NCI-H146 (cell line): ENCODE data around the gene HRH1.
A peak's percentile ranks its signal among the peaks of the same experiment; 100 is the strongest.
"Not testable (repeated sequence)": the region's sequence is repeated elsewhere in the genome, so short reads cannot be mapped to it uniquely, and the experiment has no call there.

Experiments used
- DNase-seq: peaks from one replicate; lab custom pipeline; 2025; lab: John Stamatoyannopoulos, UW

The HRH1 gene

DNA sequence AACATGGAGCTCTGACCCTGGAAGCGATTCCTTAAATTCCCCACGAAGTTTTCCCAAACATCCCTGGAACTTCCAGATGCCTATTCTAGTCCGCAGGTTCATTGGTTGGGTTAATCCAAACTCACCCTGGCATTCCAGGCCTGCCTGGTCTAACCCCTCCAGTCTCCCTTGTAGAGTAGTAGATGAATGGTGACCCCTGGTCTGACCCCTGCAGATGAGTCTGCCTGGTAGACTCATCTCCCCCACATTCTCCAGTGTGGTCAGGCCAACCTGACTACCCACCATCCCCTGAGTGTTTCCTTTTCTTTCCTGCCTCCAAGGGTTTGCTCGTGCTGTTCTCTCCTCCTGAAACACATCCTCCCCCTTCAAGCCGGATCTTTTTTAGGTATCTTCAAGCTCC lies 10.8 kb upstream of the HRH1 start:
- DNase-seq: no peak

DNA sequence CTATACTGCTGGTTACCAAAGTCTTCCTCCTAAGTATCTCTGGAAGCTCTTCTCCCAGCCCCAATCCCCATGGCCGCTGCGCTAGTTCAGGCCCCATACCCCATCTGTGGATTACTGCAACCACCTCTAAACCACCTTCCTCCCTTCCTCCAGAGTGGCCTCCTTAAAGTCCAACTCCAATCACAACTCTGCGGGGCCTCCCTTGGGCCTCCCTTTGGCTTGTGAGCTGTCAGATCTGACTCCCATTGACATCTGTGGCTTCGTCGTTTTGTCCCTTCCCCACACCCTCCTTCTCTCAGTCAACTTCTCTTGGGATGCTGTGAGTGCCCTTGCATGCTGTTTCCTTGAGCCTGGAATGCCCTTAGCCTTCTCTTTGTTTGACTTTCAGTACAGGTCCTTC lies 9.3 kb upstream of the HRH1 start:
- DNase-seq: no peak

DNA sequence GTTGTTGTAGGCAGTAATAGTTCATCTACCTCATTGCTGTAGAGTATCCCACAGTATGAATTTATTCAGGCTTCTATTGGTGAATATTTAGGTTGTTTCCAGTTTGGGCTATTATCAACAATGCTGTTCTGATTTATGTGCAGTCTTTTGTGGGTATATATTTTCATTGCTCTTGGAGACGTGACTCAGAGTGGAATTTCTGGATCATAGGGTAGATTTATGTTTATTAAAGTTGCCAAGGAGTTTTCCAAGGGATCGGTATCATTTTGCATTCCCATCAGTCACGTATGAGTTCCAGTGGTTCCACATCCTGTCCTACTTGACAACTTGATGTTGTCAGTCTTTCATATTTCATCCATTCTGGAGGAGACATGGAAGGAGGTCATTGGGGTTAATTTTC lies 8.4 kb upstream of the HRH1 start:
- no peak for DNase-seq

DNA sequence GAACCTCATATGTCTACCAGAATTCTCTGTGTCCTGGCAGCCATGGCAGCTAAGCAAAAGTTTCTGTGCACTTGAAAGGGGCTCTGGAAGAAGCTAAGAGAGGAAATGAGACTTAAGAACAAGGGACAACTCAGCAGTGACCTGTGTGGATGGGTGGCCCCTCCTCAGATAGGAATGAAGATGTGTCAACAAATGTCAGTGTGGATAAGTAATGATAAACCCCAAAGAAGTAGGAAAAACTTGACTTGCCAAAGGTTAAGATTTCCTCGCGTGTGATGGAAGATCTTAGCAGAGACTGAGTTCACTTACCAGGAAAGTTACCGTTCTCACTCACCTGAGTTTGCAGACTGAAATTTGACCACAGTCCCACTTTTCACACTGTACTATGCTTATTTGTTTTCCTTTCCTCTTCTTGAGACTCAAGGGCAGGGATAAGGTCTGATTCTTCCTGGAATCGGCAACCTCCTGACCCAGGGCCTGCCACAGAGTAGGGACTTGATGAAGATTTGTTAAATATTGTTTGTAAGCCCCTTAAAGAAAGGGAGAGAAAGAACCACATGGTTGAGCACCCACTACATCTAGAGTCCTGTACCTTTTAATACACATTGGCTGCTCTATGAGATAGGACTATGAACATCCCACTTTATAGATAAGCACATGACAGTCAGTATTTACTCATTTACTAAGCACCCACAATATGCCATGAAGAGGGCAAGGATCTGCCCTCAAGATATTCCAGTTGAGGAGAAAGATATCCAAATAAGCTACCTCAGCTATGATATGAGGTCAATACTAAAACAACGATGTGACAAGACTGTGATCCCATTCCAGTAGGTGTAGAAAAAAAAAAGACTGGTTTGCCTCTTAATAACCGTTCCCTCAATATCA lies 7.3 kb upstream of the HRH1 start:
- no peak for DNase-seq

DNA sequence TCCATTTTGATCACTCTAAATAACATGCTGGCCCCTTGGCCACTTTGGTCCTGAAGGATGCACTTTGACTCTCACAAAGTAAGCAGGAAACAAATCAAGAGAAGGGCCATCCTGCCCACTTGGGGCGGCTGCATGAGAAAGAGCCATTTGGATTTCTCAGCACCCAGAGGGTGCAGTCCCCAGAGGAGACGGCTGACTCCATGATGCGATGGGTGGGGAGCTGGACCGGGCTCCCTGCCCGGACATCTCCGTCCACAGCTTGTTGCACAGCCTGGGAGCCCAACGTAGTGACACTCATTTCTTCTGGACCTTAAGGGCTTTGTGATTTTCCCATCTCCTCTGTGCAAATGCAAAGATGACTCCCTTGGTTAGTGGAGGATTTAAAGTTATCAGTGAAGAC lies 4.0 kb upstream of the HRH1 start:
- DNase-seq: no peak

DNA sequence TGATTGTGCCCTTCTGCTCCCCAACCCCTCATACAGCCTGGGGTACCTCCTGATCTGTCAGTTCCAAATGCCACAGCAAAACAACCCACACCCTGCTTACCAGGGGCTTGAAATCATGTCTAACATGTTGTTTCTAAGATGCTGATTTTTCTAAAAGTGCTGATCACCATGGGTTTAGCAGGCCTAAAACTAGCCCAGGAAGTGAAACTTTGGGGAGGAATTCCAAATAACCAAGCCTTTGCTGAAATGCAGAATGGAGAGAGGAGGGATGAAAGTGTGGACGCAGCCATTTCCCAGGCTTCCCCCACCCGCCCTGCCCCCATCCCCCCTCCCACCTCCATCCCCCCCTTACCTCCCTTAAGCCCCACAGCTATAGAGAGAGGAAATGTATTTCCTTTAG lies 2.0 kb upstream of the HRH1 start:
- no peak for DNase-seq

DNA sequence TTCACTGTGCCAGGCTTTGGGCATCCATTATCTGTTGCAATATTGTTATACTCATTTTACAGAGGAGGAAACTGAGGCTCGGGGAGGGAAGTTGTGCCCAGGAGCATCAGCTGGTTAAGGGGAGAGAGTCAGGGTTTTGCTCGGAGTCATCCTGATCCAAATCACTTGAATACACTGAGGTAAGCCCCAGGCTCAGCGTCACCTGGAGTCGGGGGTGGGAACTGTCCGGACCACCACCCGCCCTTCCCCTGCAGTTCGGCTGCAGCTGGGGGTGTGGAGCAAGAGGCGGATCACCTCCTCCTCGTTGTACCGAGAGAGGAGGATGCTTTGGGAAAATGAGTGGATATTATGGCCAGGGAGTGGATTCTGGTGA lies 646 bp downstream of the HRH1 start:
- DNase-seq: no peak

DNA sequence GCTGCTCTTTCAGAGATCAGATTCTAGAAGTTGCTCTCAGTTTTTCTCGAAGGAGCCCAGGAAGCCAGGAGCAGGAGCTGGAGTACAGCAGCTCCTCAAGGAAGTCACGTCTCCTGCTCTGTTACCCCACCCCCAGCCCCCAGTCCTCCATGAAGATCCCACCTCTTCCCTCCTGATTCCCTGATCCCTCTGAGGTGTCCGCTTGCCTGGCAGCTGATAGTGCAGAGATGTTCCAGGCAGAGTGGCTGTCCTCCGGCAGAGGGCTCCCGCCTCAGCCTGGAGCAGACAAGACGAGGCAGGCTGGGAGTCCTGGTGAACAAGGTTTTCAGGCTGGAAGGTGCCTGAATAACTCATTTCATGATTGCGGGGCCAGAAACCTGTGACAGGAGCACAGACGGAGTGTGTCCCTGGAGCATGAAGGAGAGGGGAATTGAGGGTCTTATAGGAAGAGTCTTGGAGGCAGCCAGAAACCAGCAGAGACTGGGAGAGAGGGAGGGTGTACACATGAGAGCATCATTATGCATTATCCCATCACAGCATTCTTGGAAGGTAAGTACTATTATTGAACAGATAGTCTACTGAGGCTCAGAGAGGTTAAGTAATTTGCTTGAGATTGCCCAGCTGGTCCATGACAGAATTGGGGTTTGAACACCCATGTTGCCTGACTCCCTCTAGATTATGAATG lies 1.2 kb downstream of the HRH1 start:
- DNase-seq: peak; percentile 24

DNA sequence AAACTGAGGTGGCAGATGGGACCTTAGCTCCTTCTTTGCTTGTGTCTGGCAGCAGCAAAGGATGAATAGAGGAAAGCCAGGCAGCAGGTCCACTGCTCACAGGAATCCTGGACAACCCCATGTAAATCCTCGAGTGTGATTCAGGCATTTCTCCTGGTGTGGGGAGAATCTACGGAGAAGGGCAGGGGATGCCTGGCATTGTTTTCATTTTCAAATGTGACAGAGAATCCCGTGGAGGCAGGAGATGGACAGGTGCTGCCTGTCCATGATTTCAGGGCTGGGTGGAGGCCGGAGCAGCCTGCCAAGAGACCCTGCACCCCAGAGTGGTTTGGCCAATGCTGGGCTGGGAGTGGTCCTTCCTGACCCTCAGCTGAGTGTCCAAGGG lies 1.7 kb downstream of the HRH1 start:
- no peak for DNase-seq

DNA sequence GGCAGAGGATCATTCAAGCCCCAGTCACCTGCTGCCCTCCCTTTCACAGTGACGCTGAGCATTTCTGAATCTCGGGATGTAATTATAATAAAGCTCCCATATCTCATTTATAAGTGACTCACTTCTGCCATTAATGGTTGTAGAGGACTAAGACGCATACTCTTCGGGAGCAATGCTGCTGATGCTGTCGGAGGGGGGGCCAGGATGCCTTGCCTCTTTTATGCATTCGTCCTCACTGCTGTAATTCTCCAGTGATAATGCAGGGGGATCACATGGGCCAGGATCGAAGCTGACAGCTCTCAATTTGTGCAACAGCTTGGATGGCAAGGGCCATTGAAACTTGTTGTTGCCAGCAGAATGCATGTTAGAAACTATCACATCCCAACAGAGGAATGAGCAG lies 3.1 kb downstream of the HRH1 start:
- DNase-seq: no peak

DNA sequence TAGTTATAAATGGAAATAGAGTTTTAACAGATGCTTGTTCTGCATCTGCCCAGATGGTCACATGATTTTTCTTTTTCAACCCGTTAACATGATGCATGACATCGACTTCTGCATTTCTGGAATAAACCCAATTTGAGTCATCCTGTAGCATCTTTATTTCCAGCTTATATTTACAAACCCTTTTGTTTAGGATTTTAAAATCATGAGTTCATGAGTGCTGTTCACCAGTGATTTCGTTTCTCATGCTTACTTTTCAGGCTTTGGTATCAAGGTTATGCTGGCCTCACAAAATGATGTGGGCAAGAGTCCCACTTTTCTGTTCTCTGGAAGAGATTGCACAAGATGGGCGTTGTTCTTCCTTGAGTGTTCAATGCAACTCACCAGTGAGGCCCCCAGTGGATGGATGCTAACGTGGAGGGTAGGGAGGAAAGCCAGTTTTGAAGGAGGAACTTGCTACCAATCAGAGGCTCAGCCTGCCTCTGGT lies 5.2 kb downstream of the HRH1 start:
- DNase-seq: no peak

DNA sequence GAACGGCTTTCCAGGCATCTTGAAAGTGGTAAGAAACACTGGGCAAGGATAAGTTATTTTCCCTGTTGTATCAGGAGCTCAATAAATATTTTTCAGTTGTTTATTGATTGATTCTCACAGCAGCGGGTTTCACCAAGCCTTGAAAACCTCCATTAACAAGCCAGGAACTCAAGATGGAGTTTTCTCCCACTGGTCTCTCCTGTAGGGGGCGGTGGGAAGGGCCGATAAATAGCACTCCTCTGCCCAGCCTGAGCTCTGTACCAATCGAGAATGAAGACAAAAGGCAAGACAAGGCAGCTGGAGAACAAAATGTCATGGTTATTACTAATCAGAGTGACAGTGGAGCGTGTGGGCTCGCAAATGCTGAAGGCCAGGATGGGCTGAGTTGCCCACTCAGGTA lies 7.4 kb downstream of the HRH1 start:
- no peak for DNase-seq

DNA sequence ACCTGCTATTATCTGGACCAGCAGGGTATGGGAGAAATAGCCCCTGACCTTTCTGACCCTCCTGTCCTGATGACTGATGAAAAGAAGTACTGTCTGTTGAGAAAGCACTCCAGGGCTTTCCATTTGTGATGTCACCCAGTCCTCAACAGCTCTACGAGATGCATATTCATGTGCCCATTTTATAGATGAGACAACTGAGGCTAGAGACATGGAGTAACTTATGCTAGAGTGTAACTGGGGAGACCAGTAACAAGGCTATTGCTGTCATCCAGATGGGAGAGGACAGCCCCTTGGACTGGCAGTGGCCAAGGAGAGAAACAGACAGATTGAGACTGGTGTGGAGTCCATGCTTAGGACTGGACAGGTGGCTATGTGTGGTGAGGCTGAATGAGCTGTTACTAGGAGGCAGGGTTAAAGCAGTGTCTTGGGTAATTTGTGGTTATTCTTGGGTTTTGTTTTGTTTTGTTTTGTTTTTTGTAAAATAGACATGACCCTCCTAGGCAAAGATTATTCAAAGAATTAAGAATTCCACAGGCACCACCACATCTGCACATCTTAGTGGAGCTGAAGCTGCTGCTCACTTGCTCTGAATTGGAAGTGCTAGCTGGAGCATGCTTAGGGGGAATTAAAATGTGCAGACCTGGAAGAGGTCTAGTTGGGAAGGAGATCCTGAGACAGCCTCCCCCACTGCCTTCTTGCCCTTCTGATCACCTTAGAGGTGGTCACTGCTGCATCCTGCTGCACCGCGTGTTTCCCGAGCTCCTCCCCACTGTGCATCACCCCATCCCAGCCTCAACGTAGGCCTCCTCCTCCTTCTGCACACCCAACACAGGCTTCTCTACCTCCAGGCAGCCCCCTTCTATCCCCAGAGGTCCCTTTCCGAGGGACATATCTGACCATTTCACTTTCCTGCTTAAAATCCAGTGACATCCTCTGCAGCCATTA lies 8.4 kb downstream of the HRH1 start:
- no peak for DNase-seq

DNA sequence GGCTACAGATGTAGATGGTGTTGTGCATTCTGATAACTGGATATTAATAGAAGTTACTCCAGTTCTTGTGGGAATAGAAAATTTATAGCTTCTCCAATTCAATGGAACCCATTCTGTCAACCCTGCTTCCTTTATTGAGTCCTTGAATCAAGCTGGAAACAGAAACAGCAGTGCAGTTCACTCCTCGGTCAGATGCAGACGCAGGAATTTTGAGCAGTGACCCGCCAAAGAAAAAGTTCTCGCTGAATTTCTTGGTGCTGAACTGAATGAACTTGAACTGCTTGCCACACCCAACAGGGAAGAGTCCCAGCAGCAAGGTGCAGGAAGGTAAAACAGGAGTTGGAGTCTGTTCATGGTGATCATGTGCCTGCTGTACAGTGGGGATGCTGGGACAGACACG lies 10.3 kb downstream of the HRH1 start:
- no peak for DNase-seq

DNA sequence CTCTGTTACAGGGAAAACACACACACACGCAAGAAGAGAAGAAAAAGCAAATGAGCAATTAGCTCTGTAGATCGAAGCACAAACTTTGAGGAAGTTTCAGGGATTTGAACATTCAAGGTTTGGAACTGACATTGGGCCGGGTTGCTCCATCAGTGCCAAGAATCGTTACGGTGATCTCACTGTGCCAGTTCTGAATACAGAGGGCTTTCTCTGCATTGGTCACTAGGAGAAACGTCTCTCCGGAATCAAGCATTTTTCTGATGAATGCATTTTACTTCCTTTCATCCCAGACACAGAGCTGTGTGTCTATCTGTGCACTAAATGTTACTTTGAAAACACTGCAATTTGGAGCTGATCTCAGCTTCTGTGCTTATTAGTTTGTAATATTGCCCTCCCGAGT lies 11.2 kb downstream of the HRH1 start:
- DNase-seq: no peak

DNA sequence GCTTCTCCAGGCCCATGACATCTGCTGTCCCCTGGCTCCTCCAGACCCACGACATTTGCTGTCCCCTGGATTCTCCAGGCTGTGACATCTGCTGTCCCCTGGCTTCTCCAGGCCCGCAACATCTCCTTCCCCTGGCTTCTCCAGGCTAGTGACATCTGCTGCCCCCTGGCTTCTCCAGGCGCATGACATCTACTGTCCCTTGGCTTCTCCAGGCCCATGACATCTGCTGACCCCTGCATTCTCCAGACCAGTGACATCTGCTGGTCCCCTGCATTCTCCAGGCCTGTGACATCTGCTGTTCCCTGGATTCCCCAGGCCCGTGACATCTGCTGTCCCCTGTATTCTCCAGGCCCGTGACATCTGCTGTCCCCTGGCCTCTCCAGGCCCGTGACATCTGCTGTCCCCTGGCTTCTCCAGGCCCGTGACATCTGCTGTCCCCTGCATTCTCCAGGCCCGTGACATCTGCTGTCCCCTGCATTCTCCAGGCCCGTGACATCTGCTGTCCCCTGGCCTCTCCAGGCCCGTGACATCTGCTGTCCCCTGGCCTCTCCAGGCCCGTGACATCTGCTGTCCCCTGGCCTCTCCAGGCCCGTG lies 12.6 kb downstream of the HRH1 start:
- not testable (repeated sequence) for DNase-seq

DNA sequence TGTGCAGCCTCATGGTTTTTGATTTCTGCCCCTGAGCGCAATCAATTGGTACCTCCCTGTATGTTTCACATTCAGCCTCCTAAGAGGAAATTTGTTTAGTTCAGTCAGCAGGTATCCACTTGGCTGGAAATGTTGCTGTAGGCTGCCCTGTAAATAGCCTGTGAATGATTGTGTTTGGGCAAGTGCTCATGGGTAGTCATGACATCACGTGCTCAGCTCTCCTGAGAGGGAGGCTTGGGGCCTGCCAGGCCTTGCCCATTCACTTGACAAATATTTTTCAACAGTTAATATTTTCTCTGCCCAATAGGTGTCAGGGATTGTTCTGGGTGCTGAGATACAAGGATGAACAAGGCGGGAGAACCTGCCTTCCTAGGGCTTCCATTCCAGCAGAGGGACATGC lies 13.3 kb downstream of the HRH1 start:
- DNase-seq: no peak

DNA sequence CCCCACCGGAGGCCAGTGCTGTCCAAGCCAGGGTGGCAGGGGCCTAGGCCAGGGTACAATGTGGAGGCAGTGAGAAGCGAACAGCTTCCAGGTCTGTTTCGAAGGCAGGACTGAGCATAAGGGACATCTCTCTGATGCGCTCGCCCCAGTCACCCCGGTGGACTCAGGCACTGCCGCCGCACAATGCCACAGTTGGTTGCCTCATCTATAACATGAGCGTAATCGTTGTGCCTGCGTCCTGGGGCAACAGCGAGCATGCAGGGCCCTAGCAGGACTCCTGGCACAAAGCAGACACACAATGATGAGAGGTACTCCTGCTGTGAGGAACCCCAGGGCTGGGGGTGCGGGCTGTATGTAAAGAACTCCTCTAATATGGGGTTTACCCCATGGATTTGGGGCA lies 14.1 kb downstream of the HRH1 start:
- DNase-seq: no peak

DNA sequence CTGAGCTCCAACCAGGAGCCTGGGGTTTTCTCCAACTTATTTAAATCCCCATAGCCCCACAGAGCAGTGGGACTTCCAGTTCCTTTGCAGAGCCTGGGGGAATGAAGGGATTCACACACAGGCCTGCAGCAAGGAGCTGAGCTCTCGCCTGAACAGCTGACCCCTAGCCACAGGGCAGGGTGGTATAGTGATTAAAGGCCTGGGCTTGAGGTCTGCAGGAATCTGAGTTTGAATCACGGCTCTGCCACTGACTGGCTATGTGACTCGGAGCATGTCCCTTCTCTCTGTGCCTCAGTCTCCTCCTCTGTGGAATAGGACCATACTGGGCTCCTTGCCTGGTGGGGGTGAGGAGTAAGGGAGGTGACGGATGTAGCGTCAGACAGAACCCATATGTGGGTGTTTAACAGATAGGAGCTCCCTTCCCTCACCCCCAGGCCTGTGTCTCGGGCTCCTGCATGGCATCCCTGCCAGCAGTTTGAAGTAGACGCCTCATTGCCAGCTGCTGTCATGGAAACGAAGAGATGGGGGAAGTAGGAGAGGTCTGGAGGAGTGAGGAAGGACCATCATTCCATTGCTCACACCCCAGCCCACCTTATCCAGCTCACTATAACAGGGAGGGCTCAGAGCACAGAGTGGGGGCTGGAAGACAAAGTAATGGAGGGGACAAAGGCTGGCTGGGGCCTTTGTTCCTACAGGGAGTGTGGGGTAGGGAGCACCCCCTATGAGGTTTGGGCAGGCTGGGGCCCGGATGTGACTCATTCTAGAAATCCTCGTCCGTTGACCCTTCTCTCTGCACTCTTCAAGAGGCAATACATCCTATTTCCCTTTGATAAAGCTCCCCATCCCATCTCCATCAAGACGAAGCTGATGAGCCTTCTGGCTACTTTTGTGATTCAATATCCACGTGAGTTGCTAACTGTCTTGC lies 14.8 kb downstream of the HRH1 start:
- DNase-seq: no peak

DNA sequence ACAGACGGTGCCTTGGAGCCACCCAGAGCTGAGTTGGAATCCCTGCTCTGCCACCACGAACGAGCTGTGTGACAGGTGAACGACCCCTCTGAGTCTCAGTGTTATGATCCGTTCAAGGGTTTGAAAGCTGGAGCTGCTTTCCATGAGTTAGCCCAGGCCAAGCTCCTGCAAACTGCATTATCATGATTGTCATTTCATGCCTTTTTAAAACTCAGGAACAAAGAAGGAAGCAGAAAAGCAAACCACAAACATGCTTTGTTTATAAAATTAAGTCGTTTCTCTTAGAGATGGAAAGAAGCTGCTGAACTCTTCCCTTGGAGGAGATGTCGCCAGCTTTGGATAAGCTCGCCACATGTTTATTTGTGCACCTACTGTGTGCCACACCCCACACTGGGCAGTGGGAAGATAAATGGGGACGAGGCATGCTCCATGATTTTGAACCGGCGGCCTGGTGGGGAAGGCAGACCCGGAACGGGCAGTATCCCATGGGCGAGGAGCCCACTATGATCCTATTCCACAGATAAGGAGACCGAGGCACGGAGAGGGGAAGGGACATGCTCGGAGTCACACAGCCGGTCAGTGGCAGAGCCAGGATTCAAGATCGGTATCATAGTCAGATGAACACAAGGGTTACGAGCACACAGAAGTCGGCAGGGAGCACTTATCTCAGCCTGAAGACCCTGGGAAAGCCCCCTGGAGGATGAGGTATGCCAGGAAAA lies 15.9 kb downstream of the HRH1 start:
- DNase-seq: no peak
